ENCODE data around the gene RIPOR2. TPM values are rescaled to one million over a fixed set of nuclear protein-coding genes. Genes with fewer than 3 reads are reported as not detected.

RIPOR2 gene
- total and polyA plus RNA-seq, 2 experiments from 2014 or later, result 3.2 to 3.3 TPM

DNA sequence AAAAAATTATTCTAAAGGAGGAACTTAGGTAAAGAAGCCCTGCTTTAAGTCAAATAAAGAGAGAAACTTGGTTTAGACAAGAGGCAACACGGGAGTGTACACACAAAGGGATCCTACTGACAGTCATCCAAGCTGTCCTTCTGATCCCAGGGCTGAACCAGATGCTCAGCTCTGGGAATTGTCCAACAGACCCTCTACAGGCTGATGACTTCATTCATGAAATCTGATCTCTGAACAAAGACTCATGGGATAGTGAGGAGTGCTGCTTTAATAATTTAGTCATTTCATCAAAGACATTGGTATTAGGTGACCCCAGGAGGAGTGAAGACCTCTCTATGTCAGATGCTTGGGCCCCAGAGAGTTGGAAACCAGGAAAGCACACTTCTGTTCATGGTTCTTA is 71.4 kb downstream of the RIPOR2 start:
- Histone ChIP-seq H3K4me1 (ENCODE audit: insufficient read depth) (no peaks in the 10 kb centered on the region), H3K27me3 (replicated peaks; ENCODE audit: insufficient read depth) (no peaks in the 10 kb centered on the region), H3K36me3 (ENCODE audit: low read depth) (no peaks in the 10 kb centered on the region), H3K27ac (no peak overlapping the region), H3K9me2 (ENCODE audit: insufficient read depth) (no peaks in the 10 kb centered on the region), H3K9ac (no peak overlapping the region), H3K9me3 (ENCODE audit: low read depth) (no peaks in the 10 kb centered on the region), H2AFZ (no peak overlapping the region), H3K4me2 (ENCODE audit: unreplicated experiment) (no peak overlapping the region), H3F3A (ENCODE audit: insufficient read depth) (no peaks in the 10 kb centered on the region), H3K79me2 (ENCODE audit: insufficient read depth) (no peaks in the 10 kb centered on the region), H3K4me3 (no peak overlapping the region), H4K20me1 (ENCODE audit: insufficient read depth) (no peaks in the 10 kb centered on the region)
- DNase-seq, result no peak
- in situ Hi-C loops (cut with MboI), result loop anchor here (25.0 kb wide), 1 partner anchor 748 kb away; no protein-coding TSS in a partner anchor
- no peak for TF ChIP-seq EZH2phosphoT487 (IDR thresholded peaks at IDR 0.05; ENCODE audit: insufficient read depth, low read depth)
- TF ChIP-seq EZH2 (IDR thresholded peaks at IDR 0.05; ENCODE audit: insufficient read depth, poor library complexity, severe bottlenecking), result no peak
- WGBS, 2 experiments (ENCODE audit: low coverage in 1 of 2, low lambda C conversion rate in 2 of 2, missing lambda C conversion rate in 2 of 2), result 44 to 56% methylated on average over 1 of the region's 1 CpG

DNA sequence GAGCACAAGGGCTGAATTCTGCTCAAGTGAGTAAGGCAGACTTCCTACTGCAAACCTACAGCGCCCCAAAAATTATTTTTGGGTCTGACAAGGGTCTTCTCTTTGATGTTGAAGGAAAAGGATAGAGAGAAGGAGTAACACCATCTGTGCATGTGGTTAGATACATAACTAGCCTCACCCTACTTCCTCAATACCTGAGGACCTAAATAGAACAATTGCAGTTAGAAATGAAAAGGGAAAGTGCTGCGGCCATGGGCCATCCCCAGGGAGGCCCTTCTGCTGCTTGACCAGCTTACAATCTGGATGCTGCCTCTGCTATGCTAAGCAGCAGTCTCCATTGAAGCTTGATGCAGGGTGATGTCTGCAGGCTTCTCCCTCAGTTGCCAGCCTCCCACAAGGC is 73.8 kb downstream of the RIPOR2 start:
- no peaks in the 10 kb centered on the region for H4K20me1 ChIP-seq (ENCODE audit: insufficient read depth)
- H3K4me2 ChIP-seq (ENCODE audit: unreplicated experiment), result no peak overlapping the region
- H3K4me3 ChIP-seq, result no peak overlapping the region
- H3K79me2 ChIP-seq (ENCODE audit: insufficient read depth), result no peaks in the 10 kb centered on the region
- in situ Hi-C loops (cut with MboI), result loop anchor here (25.0 kb wide), 1 partner anchor 750 kb away; no protein-coding TSS in a partner anchor
- WGBS, 2 experiments (ENCODE audit: low coverage in 1 of 2, low lambda C conversion rate in 2 of 2, missing lambda C conversion rate in 2 of 2), result 96 to 98% methylated on average over 2 of the region's 2 CpGs
- no peak overlapping the region for H3K9ac ChIP-seq
- H3K4me1 ChIP-seq (ENCODE audit: insufficient read depth), result peaks cover 14% of the 10 kb centered on the region
- no peak overlapping the region for H3K27ac ChIP-seq
- no peak for TF ChIP-seq EZH2 (IDR thresholded peaks at IDR 0.05; ENCODE audit: insufficient read depth, poor library complexity, severe bottlenecking)
- TF ChIP-seq EZH2phosphoT487 (IDR thresholded peaks at IDR 0.05; ENCODE audit: insufficient read depth, low read depth), result no peak
- H3K9me2 ChIP-seq (ENCODE audit: insufficient read depth), result no peaks in the 10 kb centered on the region
- H2AFZ ChIP-seq, result no peak overlapping the region
- DNase-seq, result no peak
- no peaks in the 10 kb centered on the region for H3K36me3 ChIP-seq (ENCODE audit: low read depth)
- no peaks in the 10 kb centered on the region for H3K27me3 ChIP-seq (replicated peaks; ENCODE audit: insufficient read depth)
- no peaks in the 10 kb centered on the region for H3K9me3 ChIP-seq (ENCODE audit: low read depth)
- peaks cover 11% of the 10 kb centered on the region for H3F3A ChIP-seq (ENCODE audit: insufficient read depth)

DNA sequence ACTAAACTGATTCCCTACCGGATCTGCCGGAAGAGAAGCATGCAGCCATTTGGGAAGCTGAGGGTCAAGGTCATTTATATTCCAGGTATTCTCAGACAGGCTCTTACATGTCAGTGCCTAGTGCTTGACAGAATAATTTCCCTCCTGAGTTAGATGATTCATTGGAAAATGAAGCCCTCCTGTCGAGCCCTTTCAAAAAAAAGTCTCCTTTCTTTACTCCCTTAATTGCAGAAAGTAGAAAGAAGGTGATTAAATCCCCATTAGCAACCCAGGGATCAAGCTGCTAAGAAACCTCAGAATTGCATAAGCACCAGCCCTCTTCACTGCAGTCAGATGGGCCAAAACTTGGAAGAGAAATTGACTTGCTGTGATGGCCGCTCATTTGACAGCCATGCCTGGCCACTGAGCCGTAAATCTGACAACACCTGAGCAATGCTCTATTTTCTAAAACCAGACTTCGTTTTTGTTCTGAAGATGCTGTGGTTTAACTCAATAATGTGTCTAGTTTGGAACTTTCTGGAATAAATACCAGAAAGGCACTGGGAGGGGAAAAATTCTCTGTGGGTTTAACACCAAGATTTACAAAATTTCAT is 76.1 kb downstream of the RIPOR2 start:
- Histone ChIP-seq H3K79me2 (ENCODE audit: insufficient read depth) (no peaks in the 10 kb centered on the region), H3F3A (ENCODE audit: insufficient read depth) (peaks cover 11% of the 10 kb centered on the region), H3K9me3 (ENCODE audit: low read depth) (no peaks in the 10 kb centered on the region), H3K4me2 (ENCODE audit: unreplicated experiment) (no peak overlapping the region), H3K27me3 (replicated peaks; ENCODE audit: insufficient read depth) (no peaks in the 10 kb centered on the region), H3K27ac (no peak overlapping the region), H3K4me1 (ENCODE audit: insufficient read depth) (peaks cover 14% of the 10 kb centered on the region), H3K36me3 (ENCODE audit: low read depth) (no peaks in the 10 kb centered on the region), H4K20me1 (ENCODE audit: insufficient read depth) (no peaks in the 10 kb centered on the region), H3K4me3 (no peak overlapping the region), H2AFZ (no peak overlapping the region), H3K9me2 (ENCODE audit: insufficient read depth) (no peaks in the 10 kb centered on the region), H3K9ac (no peak overlapping the region)
- in situ Hi-C loops (cut with MboI), result loop anchor here (5.0 to 25.0 kb wide), 2 partner anchors 208 to 753 kb away; no protein-coding TSS in a partner anchor
- no peak for DNase-seq
- TF ChIP-seq EZH2 (IDR thresholded peaks at IDR 0.05; ENCODE audit: insufficient read depth, poor library complexity, severe bottlenecking), result no peak
- WGBS, 2 experiments (ENCODE audit: low coverage in 1 of 2, low lambda C conversion rate in 2 of 2, missing lambda C conversion rate in 2 of 2), result 85 to 86% methylated on average over 6 of the region's 6 CpGs

DNA sequence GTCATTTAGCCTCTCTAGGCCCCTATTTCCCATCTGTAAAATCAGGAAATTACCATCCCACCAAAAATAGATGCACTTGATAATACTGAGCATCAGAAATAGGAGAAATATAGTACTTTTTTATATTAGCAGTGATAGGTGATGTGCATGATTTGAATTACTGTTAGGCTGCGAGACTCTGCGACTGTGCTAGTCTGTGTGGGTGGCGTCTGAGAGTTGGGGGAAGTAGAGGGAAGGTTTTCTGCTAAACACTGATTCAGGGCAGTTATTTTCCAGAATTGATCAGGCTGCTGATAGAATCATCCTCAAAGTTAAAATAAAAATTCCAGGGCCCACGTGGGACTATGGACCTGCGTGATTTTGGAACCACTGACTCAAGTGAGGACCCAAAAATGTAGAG is 76.6 kb downstream of the RIPOR2 start:
- Histone ChIP-seq H3K9me2 (ENCODE audit: insufficient read depth) (no peaks in the 10 kb centered on the region), H3K27ac (no peak overlapping the region), H3K4me1 (ENCODE audit: insufficient read depth) (peaks cover 14% of the 10 kb centered on the region), H3K4me2 (ENCODE audit: unreplicated experiment) (no peak overlapping the region), H3K36me3 (ENCODE audit: low read depth) (no peaks in the 10 kb centered on the region), H3K9me3 (ENCODE audit: low read depth) (no peaks in the 10 kb centered on the region), H3K9ac (no peak overlapping the region), H3K4me3 (no peak overlapping the region), H3K79me2 (ENCODE audit: insufficient read depth) (no peaks in the 10 kb centered on the region), H3F3A (ENCODE audit: insufficient read depth) (peaks cover 11% of the 10 kb centered on the region), H3K27me3 (replicated peaks; ENCODE audit: insufficient read depth) (no peaks in the 10 kb centered on the region), H2AFZ (no peak overlapping the region), H4K20me1 (ENCODE audit: insufficient read depth) (no peaks in the 10 kb centered on the region)
- DNase-seq, result no peak
- TF ChIP-seq EZH2phosphoT487 (IDR thresholded peaks at IDR 0.05; ENCODE audit: insufficient read depth, low read depth) (no peak), EZH2 (IDR thresholded peaks at IDR 0.05; ENCODE audit: insufficient read depth, poor library complexity, severe bottlenecking) (no peak)
- in situ Hi-C loops (cut with MboI), result loop anchor here (5.0 to 25.0 kb wide), 2 partner anchors 208 to 753 kb away; no protein-coding TSS in a partner anchor
- WGBS, 2 experiments (ENCODE audit: low coverage in 1 of 2, low lambda C conversion rate in 2 of 2, missing lambda C conversion rate in 2 of 2), result 89 to 91% methylated on average over 5 of the region's 5 CpGs

Data from GM23248 (cell line).